OCI-LY7 (cell line): ENCODE results near the gene POGZ. TPM values are rescaled to one million over a fixed set of nuclear protein-coding genes. Genes with fewer than 3 reads are reported as not detected.

Source experiments
- BruUV-seq: library from RNA; stranded (reverse); fragments of 400-500 nt; replicated peaks from 2 replicates; lab custom pipeline; 2021; lab: Mats Ljungman, UMichigan
- CTCF ChIA-PET: fragments of 300-600 bp; sonication (Branson Sonifier 250); formaldehyde crosslinking; loops from one replicate; lab custom pipeline; 2022; ENCODE audit warnings: antibody characterized with exemption; ENCODE audit not compliant: unreplicated experiment; lab: Charles Lee
- POLR2A ChIA-PET: fragments of 300-600 bp; sonication (Branson Sonifier 250); formaldehyde crosslinking; loops from one replicate; lab custom pipeline; 2022; ENCODE audit warnings: antibody characterized with exemption; lab: Charles Lee
- DNase-seq: peaks from one replicate; pipeline ENCODE4 v3.0.0-alpha.2; 2015; ENCODE audit warnings: low spot score
- H2AFZ ChIP-seq: fragments of 200-600 bp; sonication (generic), shearing (Covaris generic); 2 replicates; pipeline ENCODE4 v1.6.1; 2014; ENCODE audit warnings: mild to moderate bottlenecking, antibody characterized with exemption, low read length, moderate library complexity
- H3K27ac ChIP-seq: fragments of 200-600 bp; sonication (generic); 2 replicates; pipeline ENCODE4 v1.5.1; 2014; ENCODE audit warnings: mixed run types, low read depth, mild to moderate bottlenecking, moderate library complexity, low read length, inconsistent platforms; ENCODE audit not compliant: poor library complexity, severe bottlenecking
- H3K36me3 ChIP-seq: fragments of 200-600 bp; sonication (generic); 2 replicates; pipeline ENCODE4 v1.6.1; 2014; ENCODE audit warnings: mild to moderate bottlenecking, antibody characterized with exemption, low read length, moderate library complexity, mixed read lengths; ENCODE audit not compliant: insufficient read depth
- H3K4me1 ChIP-seq: fragments of 200-600 bp; sonication (generic); 2 replicates; pipeline ENCODE4 v1.5.1; 2014; ENCODE audit warnings: mild to moderate bottlenecking, low read length; ENCODE audit not compliant: insufficient read depth, poor library complexity, severe bottlenecking
- H3K4me2 ChIP-seq: fragments of 200-600 bp; sonication (generic); 2 replicates; pipeline ENCODE4 v1.6.1; 2014; ENCODE audit warnings: mild to moderate bottlenecking, low read length
- H3K4me3 ChIP-seq: fragments of 200-600 bp; sonication (generic); 2 replicates; pipeline ENCODE4 v1.5.1; 2014; ENCODE audit warnings: mild to moderate bottlenecking, low read depth, low read length; ENCODE audit not compliant: poor library complexity, severe bottlenecking
- H3K79me2 ChIP-seq: fragments of 200-600 bp; sonication (generic); 2 replicates; pipeline ENCODE4 v1.6.1; 2016; ENCODE audit warnings: low read depth, mild to moderate bottlenecking, low read length, moderate library complexity, mixed read lengths; ENCODE audit not compliant: insufficient read depth
- H3K9me2 ChIP-seq: fragments of 200-600 bp; sonication (generic); 2 replicates; pipeline ENCODE4 v1.6.1; 2016; ENCODE audit warnings: mild to moderate bottlenecking, low read length, mixed read lengths; ENCODE audit not compliant: insufficient read depth
- H3K9me3 ChIP-seq: fragments of 200-600 bp; sonication (generic); 2 replicates; pipeline ENCODE4 v1.6.1; 2014; ENCODE audit warnings: mild to moderate bottlenecking, mixed run types, low read length, mixed read lengths
- H4K20me1 ChIP-seq: fragments of 200-600 bp; sonication (generic); 2 replicates; pipeline ENCODE4 v1.6.1; 2014; ENCODE audit warnings: mild to moderate bottlenecking, antibody characterized with exemption, low read length, moderate library complexity, mixed read lengths; ENCODE audit not compliant: insufficient read depth
- CTCF ChIP-seq: fragments of 200-600 bp; sonication (generic); conservative IDR thresholded peaks from 2 replicates; pipeline ENCODE4 v1.5.1; 2014; ENCODE audit warnings: mild to moderate bottlenecking, antibody characterized with exemption, low read length, moderate library complexity, mixed read lengths
- EZH2phosphoT487 ChIP-seq: fragments of 200-600 bp; sonication (generic); IDR thresholded peaks from 2 replicates; pipeline ENCODE4 v1.6.1; 2018; ENCODE audit warnings: low read depth, borderline replicate concordance, mild to moderate bottlenecking, mixed run types, antibody characterized with exemption, low read length, moderate library complexity, mixed read lengths
- intact Hi-C: fragments of 100-400 bp; cut with micrococcal nuclease; formaldehyde crosslinking; loops from one replicate; pipeline ENCODE4 v1.10.0; 2022; ENCODE audit not compliant: unreplicated experiment
- total RNA-seq, 2 experiments: library from RNA; depleted of rRNA in 1 of 2; stranded (reverse); fragments of >200 nt in 1 of 2; shearing (Covaris generic) in 1 of 2; gene quantifications; 2 replicates each; pipeline ENCODE4 v1.2.3, GENCODE V29; 2014 to 2022

POGZ gene
- total RNA-seq, 2 experiments from 2014 or later = 47.7 to 118 TPM

GRCh38 chr1:151472856-151473731, 13.8 kb upstream of the POGZ start:
- intact Hi-C loops = no loop called here
- CTCF ChIA-PET = no interaction called here
- Histone ChIP-seq H3K9me3 (no peaks in the 10 kb centered on the region), H3K27ac (no peak overlapping the region), H3K4me1 (no peaks in the 10 kb centered on the region), H3K4me3 (no peak overlapping the region), H4K20me1 (no peaks in the 10 kb centered on the region), H2AFZ (peak overlapping the region; percentile 29; the same call in 1 of the 2 replicates), H3K9me2 (no peaks in the 10 kb centered on the region), H3K36me3 (no peaks in the 10 kb centered on the region), H3K4me2 (no peak overlapping the region), H3K79me2 (no peaks in the 10 kb centered on the region)
- no peak for DNase-seq
- POLR2A ChIA-PET = interaction anchor here (0.6 to 2.3 kb wide), 3 partner anchors 11 to 14 kb away, joined by 3 to 8 read pairs (median 7); partner anchors contain the start of gene POGZ
- BruUV-seq = no TSS peak
- TF ChIP-seq CTCF = no peak
- TF ChIP-seq EZH2phosphoT487 = no peak

GRCh38 chr1:151465026-151465425, 5.7 kb upstream of the POGZ start:
- ChIA-PET CTCF (interaction anchor here (1.2 kb wide), 1 partner anchor 26 kb away, joined by 3 read pairs; no protein-coding TSS in a partner anchor), POLR2A (interaction anchor here (0.6 to 1.2 kb wide), 3 partner anchors 9 to 177 kb away, joined by 3 to 4 read pairs (median 3); no protein-coding TSS in a partner anchor)
- Histone ChIP-seq H3K9me2 (no peaks in the 10 kb centered on the region), H3K79me2 (no peaks in the 10 kb centered on the region), H3K27ac (no peak overlapping the region), H3K36me3 (no peaks in the 10 kb centered on the region), H3K4me1 (peaks cover 5% of the 10 kb centered on the region), H3K4me2 (no peak overlapping the region), H3K9me3 (no peaks in the 10 kb centered on the region), H2AFZ (no peak overlapping the region), H3K4me3 (no peak overlapping the region), H4K20me1 (no peaks in the 10 kb centered on the region)
- TF ChIP-seq EZH2phosphoT487 = no peak
- TF ChIP-seq CTCF = no peak
- intact Hi-C loops = no loop called here
- BruUV-seq = no TSS peak
- no peak for DNase-seq

DNA sequence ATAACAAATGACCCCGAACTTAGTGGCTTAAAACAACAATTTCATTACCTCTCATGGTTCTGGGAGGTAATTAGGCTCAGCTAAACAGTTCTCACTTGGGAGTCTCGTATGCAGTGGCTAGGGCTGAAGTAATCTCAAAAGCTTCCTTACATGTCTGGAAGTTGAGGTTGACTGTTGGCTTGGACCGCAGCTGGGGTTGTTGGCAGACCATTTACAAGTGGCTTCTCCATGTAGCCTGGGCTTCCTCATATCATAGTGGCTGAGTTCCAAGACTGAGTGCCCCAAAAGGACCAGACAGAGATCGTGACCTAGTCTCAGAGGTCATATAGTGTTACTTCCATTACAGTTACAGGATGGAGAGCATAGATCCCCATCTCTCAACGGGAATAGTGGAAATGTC, 2.4 kb upstream of the POGZ start:
- CTCF ChIA-PET = no interaction called here
- no peak for DNase-seq
- Histone ChIP-seq H3K36me3 (no peaks in the 10 kb centered on the region), H3K4me2 (no peak overlapping the region), H3K9me3 (no peaks in the 10 kb centered on the region), H3K27ac (no peak overlapping the region), H3K4me3 (no peak overlapping the region), H4K20me1 (peaks cover 7% of the 10 kb centered on the region; the same call in 1 of the 2 replicates), H3K9me2 (no peaks in the 10 kb centered on the region), H2AFZ (no peak overlapping the region), H3K79me2 (peaks cover 16% of the 10 kb centered on the region), H3K4me1 (peaks cover 19% of the 10 kb centered on the region)
- no TSS peak for BruUV-seq
- intact Hi-C loops = no loop called here
- no peak for TF ChIP-seq EZH2phosphoT487
- POLR2A ChIA-PET = no interaction called here
